Activated naive CD4-positive, alpha-beta T cell treated with anti-CD3 and anti-CD28 coated beads for 36 hours (primary cell): ENCODE measurements around the gene SEC61B. TPM values are rescaled to one million over a fixed set of nuclear protein-coding genes. Genes with fewer than 3 reads are reported as not detected.
A peak's percentile ranks its signal among the peaks of the same experiment; 100 is the strongest.

Experiments used
- CTCF ChIA-PET: fragments of 350-600 bp; sonication (Branson Sonifier 250); formaldehyde crosslinking; loops from one replicate; lab custom pipeline; 2021; ENCODE audit warnings: antibody characterized with exemption; lab: Charles Lee
- DNase-seq: peaks from one replicate; pipeline ENCODE4 v3.0.0-alpha.2; 2020
- H3K27ac Mint-ChIP-seq: one replicate; pipeline ENCODE4 v1.8.0; 2021; ENCODE audit warnings: mild to moderate bottlenecking, mixed read lengths
- H3K27me3 Mint-ChIP-seq: one replicate; pipeline ENCODE4 v1.8.0; 2021; ENCODE audit warnings: low read depth, mixed read lengths
- H3K36me3 Mint-ChIP-seq: one replicate; pipeline ENCODE4 v1.8.0; 2021; ENCODE audit warnings: low read depth, mixed read lengths
- H3K4me1 Mint-ChIP-seq: one replicate; pipeline ENCODE4 v1.8.0; 2021; ENCODE audit warnings: low read depth, mixed read lengths
- H3K4me3 Mint-ChIP-seq: one replicate; pipeline ENCODE4 v1.8.0; 2021; ENCODE audit warnings: mild to moderate bottlenecking, moderate library complexity, mixed read lengths
- H3K9me3 Mint-ChIP-seq: one replicate; pipeline ENCODE4 v1.8.0; 2021; ENCODE audit warnings: mixed read lengths
- intact Hi-C: fragments of 100-400 bp; cut with micrococcal nuclease; formaldehyde crosslinking; loops from one replicate; pipeline ENCODE4 v1.15.1; 2023
- total RNA-seq, 2 experiments: library from RNA; stranded (reverse); gene quantifications; one replicate each; pipeline ENCODE4 v1.2.3, GENCODE V29; 2021

The SEC61B gene
- total RNA-seq, 2 experiments from 2014 or later = 105 TPM

GRCh38 chr9:99261923-99262322 lies 39.8 kb downstream of the SEC61B start:
- CTCF ChIA-PET = no interaction called here
- Mint-ChIP-seq H3K27me3 (peaks cover 6% of the 10 kb centered on the region), H3K27ac (no peak overlapping the region), H3K4me3 (no peak overlapping the region), H3K9me3 (no peaks in the 10 kb centered on the region), H3K36me3 (no peaks in the 10 kb centered on the region), H3K4me1 (peaks cover 21% of the 10 kb centered on the region)
- intact Hi-C loops = loop anchor here (10.0 kb wide), 1 partner anchor 953 kb away; no protein-coding TSS in a partner anchor
- DNase-seq = no peak

GRCh38 chr9:99262949-99263418 lies 40.9 kb downstream of the SEC61B start:
- Mint-ChIP-seq H3K27me3 (peaks cover 1% of the 10 kb centered on the region), H3K4me3 (no peak overlapping the region), H3K4me1 (peaks cover 23% of the 10 kb centered on the region), H3K36me3 (no peaks in the 10 kb centered on the region), H3K9me3 (no peaks in the 10 kb centered on the region), H3K27ac (no peak overlapping the region)
- no peak for DNase-seq
- CTCF ChIA-PET = interaction anchor here (0.9 to 1.2 kb wide), 2 partner anchors 9 to 547 kb away, joined by 3 read pairs; no protein-coding TSS in a partner anchor
- intact Hi-C loops = loop anchor here (10.0 kb wide), 1 partner anchor 952 kb away; no protein-coding TSS in a partner anchor

GRCh38 chr9:99264070-99264680 lies 42.1 kb downstream of the SEC61B start:
- DNase-seq = peak; percentile 75
- Mint-ChIP-seq H3K27ac (no peak overlapping the region), H3K36me3 (no peaks in the 10 kb centered on the region), H3K9me3 (no peaks in the 10 kb centered on the region), H3K4me3 (no peak overlapping the region), H3K4me1 (peaks cover 23% of the 10 kb centered on the region), H3K27me3 (peaks cover 1% of the 10 kb centered on the region)
- intact Hi-C loops = loop anchor here (10.0 kb wide), 1 partner anchor 951 kb away; no protein-coding TSS in a partner anchor
- CTCF ChIA-PET = interaction anchor here (0.9 to 2.9 kb wide), 5 partner anchors 10 to 96 kb away, joined by 3 to 7 read pairs (median 5); no protein-coding TSS in a partner anchor

- CTCF ChIA-PET = interaction anchor here (0.6 to 2.9 kb wide), 17 partner anchors 7 to 1330 kb away, joined by 3 to 9 read pairs (median 4); no protein-coding TSS in a partner anchor
- intact Hi-C loops = loop anchor here (1.0 to 10.0 kb wide), 8 partner anchors 11 to 1332 kb away; partner anchors contain the start of gene SEC61B
- Mint-ChIP-seq H3K27me3 (peaks cover 1% of the 10 kb centered on the region), H3K4me1 (peaks cover 17% of the 10 kb centered on the region), H3K36me3 (no peaks in the 10 kb centered on the region), H3K4me3 (no peak overlapping the region), H3K9me3 (no peaks in the 10 kb centered on the region), H3K27ac (no peak overlapping the region)
- no peak for DNase-seq
These were observed 43.6 kb downstream of the SEC61B start for GRCh38 chr9:99265691-99266090.

GRCh38 chr9:99266255-99267023 lies 44.4 kb downstream of the SEC61B start:
- DNase-seq = peak; percentile 82
- Mint-ChIP-seq H3K27ac (no peak overlapping the region), H3K27me3 (peaks cover 1% of the 10 kb centered on the region), H3K36me3 (no peaks in the 10 kb centered on the region), H3K4me1 (peaks cover 17% of the 10 kb centered on the region), H3K4me3 (peak overlapping the region; percentile 19), H3K9me3 (no peaks in the 10 kb centered on the region)
- intact Hi-C loops = loop anchor here (1.0 to 10.0 kb wide), 8 partner anchors 12 to 1331 kb away; partner anchors contain the start of gene SEC61B
- CTCF ChIA-PET = interaction anchor here (0.6 to 2.9 kb wide), 14 partner anchors 8 to 1330 kb away, joined by 3 to 9 read pairs (median 4); no protein-coding TSS in a partner anchor

GRCh38 chr9:99269416-99269815 lies 47.3 kb downstream of the SEC61B start:
- H3K9me3 Mint-ChIP-seq = no peaks in the 10 kb centered on the region
- no peaks in the 10 kb centered on the region for H3K27me3 Mint-ChIP-seq
- no peak overlapping the region for H3K27ac Mint-ChIP-seq
- intact Hi-C loops = loop anchor here (5.0 to 10.0 kb wide), 2 partner anchors 945 to 1328 kb away; no protein-coding TSS in a partner anchor
- CTCF ChIA-PET = no interaction called here
- H3K36me3 Mint-ChIP-seq = no peaks in the 10 kb centered on the region
- H3K4me3 Mint-ChIP-seq = no peak overlapping the region
- no peak for DNase-seq
- peaks cover 13% of the 10 kb centered on the region for H3K4me1 Mint-ChIP-seq

GRCh38 chr9:99270491-99270890 lies 48.4 kb downstream of the SEC61B start:
- Mint-ChIP-seq H3K36me3 (no peaks in the 10 kb centered on the region), H3K9me3 (no peaks in the 10 kb centered on the region), H3K4me1 (peaks cover 13% of the 10 kb centered on the region), H3K27me3 (no peaks in the 10 kb centered on the region), H3K4me3 (no peak overlapping the region), H3K27ac (no peak overlapping the region)
- intact Hi-C loops = no loop called here
- CTCF ChIA-PET = no interaction called here
- DNase-seq = no peak

- Mint-ChIP-seq H3K4me1 (no peaks in the 10 kb centered on the region), H3K27ac (no peak overlapping the region), H3K4me3 (no peak overlapping the region), H3K9me3 (no peaks in the 10 kb centered on the region), H3K36me3 (no peaks in the 10 kb centered on the region), H3K27me3 (peaks cover 8% of the 10 kb centered on the region)
- CTCF ChIA-PET = no interaction called here
- intact Hi-C loops = no loop called here
- DNase-seq = no peak
These were observed 50.8 kb downstream of the SEC61B start for GRCh38 chr9:99272836-99273235.

GRCh38 chr9:99274016-99274415 lies 51.9 kb downstream of the SEC61B start:
- CTCF ChIA-PET = interaction anchor here (0.9 to 1.7 kb wide), 3 partner anchors 9 to 414 kb away, joined by 3 to 7 read pairs (median 5); no protein-coding TSS in a partner anchor
- Mint-ChIP-seq H3K4me3 (no peak overlapping the region), H3K4me1 (no peaks in the 10 kb centered on the region), H3K27ac (no peak overlapping the region), H3K9me3 (no peaks in the 10 kb centered on the region), H3K27me3 (peaks cover 8% of the 10 kb centered on the region), H3K36me3 (no peaks in the 10 kb centered on the region)
- intact Hi-C loops = no loop called here
- no peak for DNase-seq

GRCh38 chr9:99274495-99274894 lies 52.4 kb downstream of the SEC61B start:
- no peak overlapping the region for H3K4me3 Mint-ChIP-seq
- intact Hi-C loops = no loop called here
- no peaks in the 10 kb centered on the region for H3K4me1 Mint-ChIP-seq
- CTCF ChIA-PET = interaction anchor here (0.9 to 1.7 kb wide), 3 partner anchors 9 to 414 kb away, joined by 3 to 7 read pairs (median 5); no protein-coding TSS in a partner anchor
- H3K9me3 Mint-ChIP-seq = no peaks in the 10 kb centered on the region
- no peak for DNase-seq
- peaks cover 8% of the 10 kb centered on the region for H3K27me3 Mint-ChIP-seq
- no peaks in the 10 kb centered on the region for H3K36me3 Mint-ChIP-seq
- H3K27ac Mint-ChIP-seq = no peak overlapping the region
